HCT116 (cell line): ENCODE results near the gene CDC42BPA. TPM values are rescaled to one million over a fixed set of nuclear protein-coding genes. Genes with fewer than 3 reads are reported as not detected.

Source experiments
- ATAC-seq: fragments of 200-7000 bp; cut with Tn5 transposase; 2 replicates; pipeline ENCODE4 v1.9.1; 2020; ENCODE audit warnings: mild to moderate bottlenecking, moderate library complexity
- BruUV-seq: library from RNA; stranded (reverse); fragments of 400-500 nt; replicated peaks from 2 replicates; lab custom pipeline; 2021; lab: Mats Ljungman, UMichigan
- CTCF ChIA-PET: fragments of 300-600 bp; sonication (Branson Sonifier 250); formaldehyde crosslinking; loops from one replicate; lab custom pipeline; 2021; ENCODE audit warnings: antibody characterized with exemption; lab: Charles Lee
- POLR2A ChIA-PET: fragments of 300-600, 350-600 bp; sonication (Branson Sonifier 250); formaldehyde crosslinking; loops from one replicate; lab custom pipeline; 2021; ENCODE audit warnings: antibody characterized with exemption; lab: Charles Lee
- RAD21 ChIA-PET, 2 experiments: fragments of 300-600 bp; sonication (Branson Sonifier 250); formaldehyde crosslinking; loops; one replicate each; lab custom pipeline; 2023; ENCODE audit warnings: low total read pairs in 2 of 2; ENCODE audit not compliant: uncharacterized antibody in 2 of 2, unreplicated experiment in 2 of 2, low non-redundant PET in 1 of 2; lab: Charles Lee
- DNase-seq: peaks from one replicate; pipeline ENCODE4 v3.0.0-alpha.2; 2010; ENCODE audit warnings: low read depth, low spot score
- H2AFZ ChIP-seq: fragments of 200-600 bp; shearing (Covaris generic), sonication (generic); 2 replicates; pipeline ENCODE4 v1.6.1; 2017; ENCODE audit warnings: low read depth, mixed run types, mixed read lengths, antibody characterized with exemption, low read length; ENCODE audit not compliant: poor library complexity, severe bottlenecking
- H3K27ac ChIP-seq: 2 replicates; pipeline ENCODE4 v1.5.1; 2012; ENCODE audit warnings: low read depth, low read length
- H3K27me3 ChIP-seq: fragments of 200-600 bp; sonication (generic); 2 replicates; pipeline ENCODE4 v1.6.1; 2016; ENCODE audit warnings: mixed run types, low read length, mixed read lengths; ENCODE audit not compliant: insufficient read depth
- H3K36me3 ChIP-seq, 2 experiments: fragments of 200-500 bp in 1 of 2; fragments of 200-600 bp in 1 of 2; sonication (Bioruptor generic) in 1 of 2; sonication (generic) in 1 of 2; 2 replicates each; pipeline versions ENCODE4 v1.5.1 to v1.6.1; 2014 to 2016; ENCODE audit warnings: low read length in 2 of 2, inconsistent platforms in 1 of 2, mixed read lengths in 1 of 2, mixed run types in 1 of 2; ENCODE audit not compliant: insufficient read depth in 2 of 2, control insufficient read depth in 1 of 2
- H3K4me1 ChIP-seq, 2 experiments: fragments of 200-600 bp in 1 of 2; sonication (generic) in 1 of 2; 2 replicates each; pipeline versions ENCODE4 v1.5.1 to v1.6.1; 2012 to 2017; ENCODE audit warnings: low read length in 2 of 2, inconsistent platforms in 1 of 2, mild to moderate bottlenecking in 1 of 2, mixed read lengths in 1 of 2, mixed run types in 1 of 2, moderate library complexity in 1 of 2; ENCODE audit not compliant: insufficient read depth in 2 of 2, control insufficient read depth in 1 of 2
- H3K4me2 ChIP-seq: fragments of 200-600 bp; sonication (generic); 2 replicates; pipeline ENCODE4 v1.6.1; 2017; ENCODE audit warnings: mixed run types, low read length, mixed read lengths
- H3K4me3 ChIP-seq, 2 experiments: fragments of 200-600 bp in 1 of 2; sonication (generic) in 1 of 2; replicated peaks in 1 of 2; 2 replicates each; pipeline ENCODE4 v1.5.1; 2011 to 2016; ENCODE audit warnings: low read length in 2 of 2, control low read depth in 1 of 2, low read depth in 1 of 2, mild to moderate bottlenecking in 1 of 2, mixed read lengths in 1 of 2, mixed run types in 1 of 2
- H3K79me2 ChIP-seq: fragments of 200-600 bp; sonication (generic); 2 replicates; pipeline ENCODE4 v1.6.1; 2017; ENCODE audit warnings: mild to moderate bottlenecking, mixed run types, low read length, moderate library complexity, mixed read lengths; ENCODE audit not compliant: insufficient read depth
- H3K9ac ChIP-seq: fragments of 200-600 bp; sonication (generic); 2 replicates; pipeline ENCODE4 v1.6.1; 2016; ENCODE audit warnings: low read length, mixed read lengths
- H3K9me2 ChIP-seq: fragments of 200-600 bp; sonication (generic), shearing (Covaris generic); 2 replicates; pipeline ENCODE4 v1.6.1; 2017; ENCODE audit warnings: mixed run types, mild to moderate bottlenecking, moderate library complexity; ENCODE audit not compliant: insufficient read depth
- H3K9me3 ChIP-seq, 2 experiments: fragments of 200-500 bp in 1 of 2; fragments of 200-600 bp in 1 of 2; sonication (Bioruptor generic) in 1 of 2; sonication (generic) in 1 of 2; 2 replicates each; pipeline ENCODE4 v1.6.1; 2014 to 2017; ENCODE audit warnings: low read length in 2 of 2, mixed read lengths in 2 of 2, inconsistent platforms in 1 of 2, low read depth in 1 of 2, mild to moderate bottlenecking in 1 of 2, mixed run types in 1 of 2, moderate library complexity in 1 of 2; ENCODE audit not compliant: control insufficient read depth in 1 of 2, insufficient read depth in 1 of 2
- H4K20me1 ChIP-seq: fragments of 200-600 bp; sonication (generic), shearing (Covaris generic); 2 replicates; pipeline ENCODE4 v1.6.1; 2017; ENCODE audit warnings: mixed run types, mild to moderate bottlenecking, moderate library complexity; ENCODE audit not compliant: insufficient read depth
- CEBPB ChIP-seq: IDR thresholded peaks from 2 replicates; pipeline ENCODE4 v1.6.1; 2012; ENCODE audit warnings: low read depth
- CTCF ChIP-seq, 3 experiments: fragments of 200-600 bp in 1 of 3; sonication (generic) in 1 of 3; IDR thresholded peaks in 2 of 3; conservative IDR thresholded peaks in 1 of 3; 2 replicates each; pipeline ENCODE4 v1.5.1; 2012 to 2017; ENCODE audit warnings: low read depth in 2 of 3, low read length in 2 of 3, antibody characterized with exemption in 1 of 3, borderline replicate concordance in 1 of 3, control low read depth in 1 of 3, mild to moderate bottlenecking in 1 of 3, mixed read lengths in 1 of 3, mixed run types in 1 of 3, moderate library complexity in 1 of 3; ENCODE audit not compliant: insufficient read depth in 1 of 3
- ELF1 ChIP-seq: IDR thresholded peaks from 2 replicates; pipeline ENCODE4 v1.6.1; 2012; ENCODE audit warnings: low read depth, borderline replicate concordance
- intact Hi-C: fragments of 100-400 bp; cut with micrococcal nuclease; formaldehyde crosslinking; loops from 2 replicates; pipeline ENCODE4 v1.10.0; 2022
- total RNA-seq: library from RNA; stranded (reverse); gene quantifications from one replicate; pipeline ENCODE4 v1.2.1, GENCODE V29; 2021; ENCODE audit not compliant: unreplicated experiment

Gene CDC42BPA
- total RNA-seq, 1 experiment from 2014 or later = 44.0 TPM

- TF ChIP-seq ELF1 = no peak
Measured at GRCh38 chr1:227349967-227350366, 31.7 kb upstream of the CDC42BPA start (continued).

DNA sequence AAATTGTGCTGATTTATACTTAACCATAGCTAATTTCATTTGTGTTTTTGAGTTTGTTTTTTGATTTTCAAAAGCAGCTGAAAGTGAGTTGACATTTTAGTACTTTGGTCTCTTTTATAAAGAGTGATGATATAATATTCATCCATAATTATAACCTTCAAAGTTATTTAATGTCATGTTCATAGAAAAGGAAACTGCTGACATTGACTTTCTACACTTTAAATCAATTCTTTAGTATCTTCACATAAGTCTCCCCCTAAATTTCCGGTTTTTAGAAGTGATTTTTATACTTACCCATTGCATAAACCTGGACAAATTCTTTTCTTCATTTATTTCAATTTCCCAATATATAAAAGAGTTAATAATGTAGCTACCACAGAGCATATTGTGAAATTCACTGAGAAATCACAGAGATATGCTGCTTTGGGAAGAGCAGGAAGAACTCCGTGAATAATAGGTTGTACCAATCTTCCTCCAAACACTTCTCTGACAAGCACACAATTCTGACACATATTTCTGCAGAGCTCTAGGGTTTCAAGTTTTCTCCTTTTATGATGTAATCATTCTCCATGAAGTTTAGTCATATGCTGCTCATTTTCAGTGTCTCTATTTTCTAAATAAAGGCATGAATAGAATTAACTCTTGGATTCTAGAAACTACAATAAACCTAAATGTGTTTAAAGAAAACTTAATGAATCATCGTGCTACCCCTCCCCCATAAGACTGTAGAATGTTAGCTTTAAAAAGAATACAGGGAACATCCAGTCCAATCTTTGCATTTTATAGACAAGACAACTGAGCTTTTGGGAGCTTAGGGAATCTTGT is 25.6 kb upstream of the CDC42BPA start:
- TF ChIP-seq CEBPB (no peak), CTCF (IDR thresholded peaks at IDR 0.05 in 2 of 3, conservative IDR thresholded peaks at IDR 0.05 in 1 of 3; ENCODE audit: borderline replicate concordance in 1 of 3, insufficient read depth in 1 of 3, low read depth in 2 of 3, low read length in 2 of 3) (no peak), ELF1 (no peak)
- H3K36me3 ChIP-seq = no peaks in the 10 kb centered on the region
- H3K4me3 ChIP-seq = no peak overlapping the region
- RAD21 ChIA-PET = no interaction called here
- DNase-seq (no peak), ATAC-seq (no peak)
- no peak overlapping the region for H3K4me2 ChIP-seq
- no peaks in the 10 kb centered on the region for H3K79me2 ChIP-seq
- H3K27ac ChIP-seq = no peak overlapping the region
- H4K20me1 ChIP-seq = no peaks in the 10 kb centered on the region
- H2AFZ ChIP-seq = peak overlapping the region; percentile 96
- CTCF ChIA-PET = interaction anchor here (1.2 kb wide), 1 partner anchor 13 kb away, joined by 3 read pairs; no protein-coding TSS in a partner anchor
- H3K9me2 ChIP-seq = no peaks in the 10 kb centered on the region
- H3K9me3 ChIP-seq = no peaks in the 10 kb centered on the region
- H3K4me1 ChIP-seq = no peaks in the 10 kb centered on the region
- POLR2A ChIA-PET = interaction anchor here (1.0 kb wide), 1 partner anchor 13 kb away, joined by 4 read pairs; no protein-coding TSS in a partner anchor
- H3K9ac ChIP-seq = no peak overlapping the region
- no peaks in the 10 kb centered on the region for H3K27me3 ChIP-seq
- no TSS peak for BruUV-seq
- intact Hi-C loops = no loop called here
